Measurements from ENCODE around the gene TEX26. TPM values are rescaled to one million over a fixed set of nuclear protein-coding genes. Genes with fewer than 3 reads are reported as not detected.

TEX26 gene
- total RNA-seq, 4 donors from 2014 or later = 0.36 to 1.5 (median 0.88) TPM; not detected in 1

DNA sequence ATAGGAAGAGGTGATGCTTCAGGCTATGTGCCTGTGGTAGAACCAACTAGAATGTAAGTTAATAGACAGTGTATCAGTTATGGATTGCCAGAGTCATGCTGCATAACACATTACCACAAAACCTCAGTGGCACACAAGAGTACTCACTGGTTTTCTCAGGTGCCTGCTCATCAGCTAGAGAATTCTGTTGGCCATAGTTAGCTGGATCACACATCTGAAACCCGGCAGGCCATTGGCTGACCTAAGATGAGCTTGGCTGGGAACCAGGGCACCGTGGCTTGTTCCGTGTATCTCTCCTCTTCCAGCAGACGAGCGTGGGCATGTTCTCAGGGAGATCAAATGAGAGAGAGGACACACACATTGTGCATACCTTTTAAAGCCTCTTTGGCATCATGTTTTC is 76.7 kb downstream of the TEX26 start:
- DNase-seq (ENCODE audit: low spot score) (no peak), ATAC-seq (ENCODE audit: low FRiP score) (no peak)
- TF ChIP-seq, protein P1, sequence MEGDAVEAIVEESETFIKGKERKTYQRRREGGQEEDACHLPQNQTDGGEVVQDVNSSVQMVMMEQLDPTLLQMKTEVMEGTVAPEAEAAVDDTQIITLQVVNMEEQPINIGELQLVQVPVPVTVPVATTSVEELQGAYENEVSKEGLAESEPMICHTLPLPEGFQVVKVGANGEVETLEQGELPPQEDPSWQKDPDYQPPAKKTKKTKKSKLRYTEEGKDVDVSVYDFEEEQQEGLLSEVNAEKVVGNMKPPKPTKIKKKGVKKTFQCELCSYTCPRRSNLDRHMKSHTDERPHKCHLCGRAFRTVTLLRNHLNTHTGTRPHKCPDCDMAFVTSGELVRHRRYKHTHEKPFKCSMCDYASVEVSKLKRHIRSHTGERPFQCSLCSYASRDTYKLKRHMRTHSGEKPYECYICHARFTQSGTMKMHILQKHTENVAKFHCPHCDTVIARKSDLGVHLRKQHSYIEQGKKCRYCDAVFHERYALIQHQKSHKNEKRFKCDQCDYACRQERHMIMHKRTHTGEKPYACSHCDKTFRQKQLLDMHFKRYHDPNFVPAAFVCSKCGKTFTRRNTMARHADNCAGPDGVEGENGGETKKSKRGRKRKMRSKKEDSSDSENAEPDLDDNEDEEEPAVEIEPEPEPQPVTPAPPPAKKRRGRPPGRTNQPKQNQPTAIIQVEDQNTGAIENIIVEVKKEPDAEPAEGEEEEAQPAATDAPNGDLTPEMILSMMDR (IDR thresholded peaks at IDR 0.05) = no peak

DNA sequence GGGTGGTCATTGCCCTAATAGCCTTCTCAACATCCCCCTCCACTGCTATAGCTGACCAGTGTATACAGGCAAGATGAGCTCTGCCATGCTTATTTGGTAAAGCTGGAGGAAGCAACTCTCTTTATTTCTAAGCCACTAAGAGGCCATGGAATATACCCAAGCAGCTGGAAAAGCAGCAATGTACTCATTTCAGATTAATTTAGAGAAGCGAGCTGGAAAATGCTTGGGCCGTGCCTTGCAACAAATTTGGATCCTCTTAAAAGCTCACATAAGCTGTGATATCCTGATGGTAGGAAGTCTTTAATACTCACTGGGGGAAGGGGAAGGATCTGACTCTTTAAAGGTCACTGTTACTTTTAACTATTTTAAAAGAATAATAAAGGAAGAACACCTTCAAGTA is 77.8 kb downstream of the TEX26 start:
- no peak for DNase-seq (ENCODE audit: low spot score)
- TF ChIP-seq, protein P1 (IDR thresholded peaks at IDR 0.05) = no peak

DNA sequence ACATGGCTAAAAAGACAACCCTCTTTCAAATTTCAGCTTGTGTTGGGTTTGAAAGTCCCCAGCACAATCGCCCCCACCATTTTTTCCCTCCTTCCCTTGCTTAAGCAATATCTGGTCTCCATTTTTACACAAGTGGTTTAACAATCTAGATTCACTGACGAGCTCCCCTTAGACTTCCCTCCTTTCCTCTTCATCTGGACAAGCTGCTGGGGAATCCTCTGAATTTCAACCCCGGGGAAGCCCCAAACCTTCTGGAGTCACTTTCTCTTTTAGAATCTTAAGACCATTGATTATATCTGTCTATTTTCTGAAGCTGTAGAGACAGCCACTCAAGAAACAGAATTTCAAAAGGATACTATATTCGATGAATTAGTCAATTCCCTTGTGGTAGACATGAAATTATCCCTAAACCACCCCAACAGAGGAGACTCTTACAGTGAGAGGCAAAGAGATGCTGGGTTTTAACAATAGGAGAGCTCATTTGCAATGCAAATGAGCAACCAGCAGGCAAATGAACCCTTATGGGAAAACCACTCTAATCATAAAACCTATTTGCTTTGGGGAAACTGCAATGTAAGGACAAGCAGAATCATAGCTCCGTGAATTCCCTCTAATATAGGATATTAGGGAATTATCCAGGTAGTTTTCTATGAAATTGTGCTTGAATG is 78.9 kb downstream of the TEX26 start:
- TF ChIP-seq, protein P1 (IDR thresholded peaks at IDR 0.05) = no peak
- ATAC-seq (ENCODE audit: low FRiP score) = no peak

More for the DNA sequence above, 77.8 kb downstream of the TEX26 start:
- ATAC-seq (ENCODE audit: low FRiP score) = no peak

DNA sequence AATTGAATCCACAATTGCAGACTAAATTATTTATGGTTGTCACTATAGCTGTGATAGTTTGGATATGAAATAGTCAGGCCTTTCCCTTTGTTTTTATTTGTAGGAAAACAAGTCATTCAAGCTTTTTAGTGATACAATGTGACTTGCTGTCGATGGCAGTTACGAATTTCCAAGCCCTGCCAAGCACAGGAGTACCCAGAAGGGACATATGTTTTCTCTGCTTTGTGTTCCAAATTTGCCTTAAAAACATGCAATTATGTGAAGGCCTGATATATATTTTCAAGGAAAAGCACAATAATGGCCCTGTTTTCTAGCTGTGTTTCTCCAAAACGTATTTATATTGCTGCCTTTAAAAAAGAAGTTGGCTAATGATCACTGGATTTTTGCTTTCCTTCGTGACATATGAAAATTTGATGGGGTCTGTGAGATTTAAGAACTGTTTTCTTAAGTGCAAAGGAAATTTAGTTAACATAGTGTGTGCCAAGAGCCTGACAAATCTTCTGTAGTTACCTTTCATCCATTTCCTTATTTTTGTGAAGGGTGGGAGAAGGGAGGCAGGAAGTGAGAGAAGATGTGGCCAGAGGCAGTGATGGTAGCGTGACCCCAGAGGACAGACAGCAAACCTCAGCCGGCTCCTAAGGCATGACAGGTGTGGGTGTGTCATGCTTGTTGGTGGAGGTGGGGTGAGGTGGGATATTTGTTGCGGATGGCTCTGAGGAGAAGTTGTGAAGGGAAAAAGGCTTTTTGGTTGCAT is 79.6 kb downstream of the TEX26 start:
- DNase-seq (ENCODE audit: low spot score) = no peak
- TF ChIP-seq, protein P1 (IDR thresholded peaks at IDR 0.05) = no peak
- no peak for ATAC-seq (ENCODE audit: low FRiP score)

More for the DNA sequence above, 78.9 kb downstream of the TEX26 start:
- no peak for DNase-seq (ENCODE audit: low spot score)

DNA sequence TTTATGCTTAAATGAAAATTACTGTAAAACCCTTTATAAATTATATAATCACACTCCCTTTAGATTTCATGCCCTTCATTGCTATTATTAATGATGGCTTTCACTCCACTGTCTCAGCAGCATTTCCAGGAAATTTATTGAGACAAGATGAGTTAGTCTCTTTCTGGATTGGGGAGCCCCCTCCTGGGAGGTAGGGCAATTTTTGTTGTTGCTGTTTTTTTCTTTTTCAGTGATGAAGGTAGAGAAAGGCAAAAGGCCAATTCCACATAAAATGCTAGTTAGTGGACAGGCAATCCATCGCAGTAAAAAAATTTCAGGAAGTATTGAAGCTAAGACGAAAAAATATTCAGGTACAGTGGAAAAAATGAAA is 80.2 kb downstream of the TEX26 start:
- no peak for DNase-seq (ENCODE audit: low spot score)
- ATAC-seq (ENCODE audit: low FRiP score) = peak; percentile 59
- TF ChIP-seq, protein P1 (IDR thresholded peaks at IDR 0.05) = no peak

DNA sequence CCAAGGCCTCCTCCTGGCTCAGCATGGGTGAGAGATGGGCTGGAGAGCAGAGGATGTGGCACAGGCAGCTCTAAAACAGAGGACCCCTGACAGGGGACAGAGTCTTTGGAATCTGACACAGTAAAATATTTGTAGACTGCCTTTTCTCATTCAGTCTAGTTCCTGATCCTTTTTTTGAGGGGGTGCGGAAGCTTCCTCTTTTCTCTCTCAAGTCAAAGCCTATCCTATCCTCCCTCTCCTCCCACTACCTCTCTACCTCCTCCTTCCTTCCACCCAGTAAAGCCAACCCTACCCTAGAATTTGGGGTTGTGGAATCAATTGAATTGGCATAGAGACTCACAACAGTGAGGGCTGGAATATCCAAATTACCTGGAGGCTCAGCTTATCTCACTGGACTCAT is 82.0 kb downstream of the TEX26 start:
- no peak for DNase-seq (ENCODE audit: low spot score)
- no peak for ATAC-seq (ENCODE audit: low FRiP score)
- TF ChIP-seq, protein P1 (IDR thresholded peaks at IDR 0.05) = no peak

DNA sequence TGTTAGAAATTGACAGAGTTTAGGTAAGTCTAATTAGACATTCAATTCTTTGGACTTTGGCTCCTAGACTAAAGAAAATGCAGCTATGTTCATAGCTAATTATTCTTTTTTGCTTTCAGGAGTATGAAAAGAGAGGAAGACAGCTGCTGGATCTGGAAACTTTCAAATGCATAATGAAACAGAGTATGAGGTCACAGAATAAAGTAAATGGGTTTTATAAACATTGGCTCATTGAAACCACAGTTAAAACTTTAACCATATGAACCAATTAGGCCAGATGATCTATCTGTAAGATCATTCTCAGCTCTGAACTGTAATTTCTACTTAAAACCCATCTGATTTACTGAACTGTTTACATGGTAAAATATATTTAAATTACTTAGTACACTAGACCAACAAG is 82.7 kb downstream of the TEX26 start:
- ATAC-seq (ENCODE audit: low FRiP score) = no peak
- no peak for DNase-seq (ENCODE audit: low spot score)
- TF ChIP-seq, protein P1 (IDR thresholded peaks at IDR 0.05) = no peak

Measured in omental fat pad (tissue), 4 donors.